Panc1 (cell line): Measurements from ENCODE around the gene GMEB2. TPM values are rescaled to one million over a fixed set of nuclear protein-coding genes. Genes with fewer than 3 reads are reported as not detected.

Experiments
- ATAC-seq: fragments of 200-7000 bp; cut with Tn5 transposase; 2 replicates; pipeline ENCODE4 v1.9.1; 2020; ENCODE audit warnings: mild to moderate bottlenecking, moderate library complexity
- Bru-seq: library from RNA; stranded (reverse); fragments of 400-500 nt; gene quantifications from one replicate; lab custom pipeline; 2021; lab: Mats Ljungman, UMichigan
- BruChase-seq, 2 experiments: library from RNA; stranded (reverse); fragments of 400-500 nt; gene quantifications; one replicate each; lab custom pipeline; 2021; lab: Mats Ljungman, UMichigan
- BruUV-seq: library from RNA; stranded (reverse); fragments of 400-500 nt; replicated peaks from 2 replicates; lab custom pipeline; 2021; lab: Mats Ljungman, UMichigan
- CTCF ChIA-PET: fragments of 300-600 bp; sonication (Branson Sonifier 250); formaldehyde crosslinking; loops from one replicate; lab custom pipeline; 2022; ENCODE audit warnings: antibody characterized with exemption; lab: Charles Lee
- POLR2A ChIA-PET: fragments of 300-600 bp; sonication (Branson Sonifier 250); formaldehyde crosslinking; loops from one replicate; lab custom pipeline; 2022; ENCODE audit warnings: antibody characterized with exemption; lab: Charles Lee
- DNase-seq: peaks from one replicate; pipeline ENCODE4 v3.0.0-alpha.2; 2010; ENCODE audit warnings: low read depth, low spot score
- H3K27ac ChIP-seq: 2 replicates; pipeline ENCODE4 v1.5.1; 2011; ENCODE audit warnings: mild to moderate bottlenecking, low read length, inconsistent platforms
- H3K27me3 ChIP-seq: fragments of 200-500 bp; sonication (Bioruptor generic); 2 replicates; pipeline ENCODE4 v1.6.0; 2014; ENCODE audit warnings: low read length, inconsistent platforms; ENCODE audit not compliant: control insufficient read depth, insufficient read depth
- H3K36me3 ChIP-seq: fragments of 200-500 bp; sonication (Bioruptor generic); 2 replicates; pipeline ENCODE4 v1.5.1; 2014; ENCODE audit warnings: inconsistent platforms, mild to moderate bottlenecking, low read length, moderate library complexity; ENCODE audit not compliant: control insufficient read depth, insufficient read depth
- H3K4me1 ChIP-seq: 2 replicates; pipeline ENCODE4 v1.5.1; 2011; ENCODE audit warnings: inconsistent platforms, mild to moderate bottlenecking, low read length, moderate library complexity; ENCODE audit not compliant: control insufficient read depth, insufficient read depth
- H3K4me3 ChIP-seq, 2 experiments: 2 replicates each; pipeline ENCODE4 v1.5.1; 2011 to 2012; ENCODE audit warnings: low read depth in 2 of 2, low read length in 2 of 2, mild to moderate bottlenecking in 2 of 2, inconsistent platforms in 1 of 2, moderate library complexity in 1 of 2
- H3K9me3 ChIP-seq: fragments of 200-500 bp; sonication (Bioruptor generic); 2 replicates; pipeline ENCODE4 v1.5.1; 2014; ENCODE audit warnings: low read depth, mild to moderate bottlenecking, inconsistent platforms, low read length, moderate library complexity; ENCODE audit not compliant: control insufficient read depth, insufficient read depth
- CTCF ChIP-seq: fragments of 450-650 bp; IDR thresholded peaks from 2 replicates; pipeline ENCODE4 v1.5.1; 2017; ENCODE audit warnings: mild to moderate bottlenecking
- POLR2AphosphoS5 ChIP-seq: IDR thresholded peaks from 2 replicates; pipeline ENCODE4 v1.6.1; 2012; ENCODE audit warnings: mild to moderate bottlenecking, low read depth, low read length, moderate library complexity
- REST ChIP-seq, 2 experiments: IDR thresholded peaks; 2 replicates each; pipeline ENCODE4 v1.6.1; 2011 to 2012; ENCODE audit warnings: low read depth in 2 of 2, control low read depth in 1 of 2, low read length in 1 of 2, mild to moderate bottlenecking in 1 of 2, moderate library complexity in 1 of 2; ENCODE audit not compliant: insufficient read depth in 1 of 2
- SIN3A ChIP-seq: IDR thresholded peaks from 2 replicates; pipeline ENCODE4 v1.6.1; 2012; ENCODE audit warnings: low read depth, mild to moderate bottlenecking, low read length, moderate library complexity, borderline replicate concordance; ENCODE audit not compliant: insufficient read depth
- TCF7L2 ChIP-seq: IDR thresholded peaks from 2 replicates; pipeline ENCODE4 v1.6.1; 2011; ENCODE audit warnings: mild to moderate bottlenecking, low read depth, low read length, inconsistent platforms
- in situ Hi-C: cut with HindIII; loops from 2 replicates; pipeline ENCODE4 v1.10.0; 2016; ENCODE audit warnings: low sequenced_read_pairs, low pct_unique_long_range_greater_than_20kb
- intact Hi-C: fragments of 100-400 bp; cut with micrococcal nuclease; formaldehyde crosslinking; loops from one replicate; pipeline ENCODE4 v1.10.0; 2022; ENCODE audit not compliant: unreplicated experiment
- long read RNA-seq: library from polyadenylated mRNA; unstranded; transcript quantifications from one replicate; pipeline ENCODE4 v2.0.0, GENCODE V29; 2021; ENCODE audit not compliant: unreplicated experiment
- polyA plus RNA-seq: library from polyadenylated mRNA; unstranded; fragments of >200 nt; gene quantifications from one replicate; pipeline ENCODE4 v1.2.1, GENCODE V29; 2012; ENCODE audit warnings: missing spikeins; ENCODE audit not compliant: insufficient read length
- total RNA-seq: library from RNA; stranded (reverse); gene quantifications from one replicate; pipeline ENCODE4 v1.2.1, GENCODE V29; 2021; ENCODE audit not compliant: unreplicated experiment

Gene GMEB2, protein sequence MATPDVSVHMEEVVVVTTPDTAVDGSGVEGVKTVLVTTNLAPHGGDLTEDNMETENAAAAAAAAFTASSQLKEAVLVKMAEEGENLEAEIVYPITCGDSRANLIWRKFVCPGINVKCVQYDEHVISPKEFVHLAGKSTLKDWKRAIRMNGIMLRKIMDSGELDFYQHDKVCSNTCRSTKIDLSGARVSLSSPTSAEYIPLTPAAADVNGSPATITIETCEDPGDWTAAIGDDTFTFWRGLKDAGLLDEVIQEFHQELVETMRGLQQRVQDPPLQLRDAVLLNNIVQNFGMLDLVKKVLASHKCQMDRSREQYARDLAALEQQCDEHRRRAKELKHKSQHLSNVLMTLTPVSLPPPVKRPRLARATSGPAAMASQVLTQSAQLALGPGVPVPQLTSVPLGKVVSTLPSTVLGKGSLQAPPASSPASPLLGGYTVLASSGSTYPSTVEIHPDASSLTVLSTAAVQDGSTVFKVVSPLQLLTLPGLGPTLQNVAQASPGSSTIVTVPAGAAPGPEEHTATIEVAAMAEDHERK
- total RNA-seq = 13.1 TPM
- polyA plus RNA-seq = 14.5 TPM
- Bru-seq, nascent RNA = percentile 63 among the genes with signal in this experiment
- BruChase-seq, experiment 1, labeled RNA remaining after a 2-hour chase = percentile 65 among the genes with signal in this experiment
- BruChase-seq, experiment 2, labeled RNA remaining after a 6-hour chase = percentile 59 among the genes with signal in this experiment
- long read RNA-seq, full-length matches to known transcripts = 15 of 50 reads
- long read RNA-seq, partial matches to known transcripts = 12 of 50 reads
- long read RNA-seq, other reads (novel, unspliced or antisense) = 23 of 50 reads

DNA sequence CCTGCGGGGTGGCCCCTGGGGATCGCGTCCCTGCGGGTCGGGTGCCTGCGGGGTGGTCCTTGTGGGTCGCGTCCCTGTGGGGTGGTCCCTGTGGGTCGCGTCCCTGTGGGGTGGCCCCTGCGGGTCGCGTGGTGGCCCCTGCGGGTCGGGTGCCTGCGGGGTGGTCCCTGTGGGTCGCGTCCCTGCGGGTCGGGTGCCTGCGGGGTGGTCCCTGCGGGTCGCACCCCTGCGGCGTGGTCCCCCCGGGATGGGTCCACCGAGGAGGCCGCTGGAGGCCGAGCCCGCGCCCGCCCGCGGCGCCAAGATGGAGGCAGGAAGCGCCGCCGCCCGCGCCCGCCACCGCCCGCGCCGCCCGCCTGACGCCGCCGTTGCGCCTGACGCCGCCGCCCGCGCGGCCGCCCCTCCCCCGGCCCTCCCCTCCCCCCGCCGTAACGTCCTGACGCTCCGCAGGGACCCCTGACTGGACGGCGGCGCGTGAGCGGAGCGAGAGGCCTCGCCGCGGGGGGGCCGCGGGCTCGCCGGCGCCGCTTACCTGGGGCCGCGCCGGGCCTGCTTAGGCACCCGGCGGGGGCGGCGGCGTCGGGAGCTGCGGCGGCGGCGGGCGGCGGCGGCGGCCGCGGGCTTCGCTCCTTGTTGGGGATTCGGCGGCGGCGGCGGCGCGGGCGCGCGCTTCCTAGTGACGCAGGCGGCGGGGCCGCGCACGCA, at the start of gene GMEB2:
Gene GMEB2, minus strand, starts transcription at position 678 of the 705 bp plus-strand sequence. CDS start 7,704 bp downstream, outside the sequence.
- Histone ChIP-seq H3K9me3 (no peaks in the 10 kb centered on the region), H3K27ac (peak within 1 kb of the TSS; percentile 90), H3K36me3 (no peaks in the 10 kb centered on the region), H3K4me3 (peak within 1 kb of the TSS; percentile 79 to 83), H3K27me3 (no peaks in the 10 kb centered on the region), H3K4me1 (0 out of 2 replicates have a peak, but pooled peaks cover 2% of the 10 kb centered on the region)
- ChIA-PET CTCF (no interaction called here), POLR2A (no interaction called here)
- TF ChIP-seq SIN3A = no peak
- peak; percentile 26; the same call in 1 of the 2 replicates for TF ChIP-seq POLR2AphosphoS5
- TF ChIP-seq TCF7L2 = no peak
- no peak for TF ChIP-seq REST (IDR thresholded peaks at IDR 0.05; ENCODE audit: insufficient read depth in 1 of 2, low read depth in 2 of 2, low read length in 1 of 2)
- intact Hi-C loops (no loop called here), in situ Hi-C loops (no loop called here)
- no TSS peak for BruUV-seq
- peak; percentile 82 for ATAC-seq
- DNase-seq = no peak

- H3K4me3 ChIP-seq = no peak overlapping the region
- ChIA-PET CTCF (no interaction called here), POLR2A (no interaction called here)
- DNase-seq (no peak), ATAC-seq (no peak)
- H3K4me1 ChIP-seq = no peaks in the 10 kb centered on the region
- H3K27me3 ChIP-seq = no peaks in the 10 kb centered on the region
- intact Hi-C loops = no loop called here
- no peak overlapping the region for H3K27ac ChIP-seq
- TF ChIP-seq POLR2AphosphoS5 (no peak), REST (IDR thresholded peaks at IDR 0.05; ENCODE audit: insufficient read depth in 1 of 2, low read depth in 2 of 2, low read length in 1 of 2) (no peak), CTCF (no peak), TCF7L2 (no peak), SIN3A (no peak)
- no TSS peak for BruUV-seq
- H3K9me3 ChIP-seq = no peaks in the 10 kb centered on the region
- H3K36me3 ChIP-seq = no peaks in the 10 kb centered on the region; the same call in 1 of the 2 replicates
- in situ Hi-C loops = no loop called here
These were observed 48.9 kb upstream of the GMEB2 start for GRCh38 chr20:63675681-63676368.
